ENCODE data around the gene CKAP5. TPM values are rescaled to one million over a fixed set of nuclear protein-coding genes. Genes with fewer than 3 reads are reported as not detected.

The CKAP5 gene
- total RNA-seq, 4 donors from 2014 or later, result 39.8 to 46.9 (median 43.4) TPM

DNA sequence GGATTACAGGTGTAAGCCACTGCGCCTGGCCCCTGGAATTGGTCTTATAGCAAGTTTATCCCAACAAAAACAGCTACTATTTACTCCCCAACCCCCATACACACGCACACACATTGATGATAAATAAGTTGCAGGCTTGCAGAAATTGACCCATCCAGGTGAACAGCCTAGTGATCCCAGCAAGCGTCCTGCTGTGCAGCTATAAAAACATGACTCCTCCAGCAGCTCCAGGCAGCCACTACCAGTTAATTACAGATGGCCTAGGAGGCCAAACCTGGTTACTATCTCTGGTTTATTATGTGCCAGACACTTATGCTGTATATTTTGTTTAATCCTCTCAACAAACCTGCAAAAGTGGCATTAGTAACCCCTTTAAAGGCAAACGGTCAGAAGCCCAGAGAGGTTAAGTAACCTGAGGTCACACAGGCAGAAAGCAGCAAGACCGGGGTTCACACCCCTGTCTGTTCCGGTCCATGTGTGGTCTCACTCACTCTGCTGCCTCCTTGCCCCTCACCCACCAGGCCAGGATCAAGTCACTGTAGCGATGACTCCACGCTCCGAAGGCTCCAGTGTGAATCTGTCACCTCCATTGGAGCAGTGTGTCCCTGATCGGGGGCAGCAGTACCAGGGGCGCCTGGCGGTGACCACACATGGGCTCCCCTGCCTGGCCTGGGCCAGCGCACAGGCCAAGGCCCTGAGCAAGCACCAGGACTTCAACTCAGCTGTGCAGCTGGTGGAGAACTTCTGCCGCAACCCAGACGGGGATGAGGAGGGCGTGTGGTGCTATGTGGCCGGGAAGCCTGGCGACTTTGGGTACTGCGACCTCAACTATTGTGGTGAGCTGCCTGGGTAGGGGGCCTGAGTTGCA, 120.5 kb downstream of the CKAP5 start:
- Histone ChIP-seq H3K4me3 (no peak overlapping the region), H3K36me3 (no peaks in the 10 kb centered on the region), H3K9me3 (no peaks in the 10 kb centered on the region), H3K27ac (no peak overlapping the region), H3K4me1 (no peaks in the 10 kb centered on the region), H3K27me3 (no peaks in the 10 kb centered on the region)
- no peak for TF ChIP-seq EP300 (IDR thresholded peaks at IDR 0.05)
- TF ChIP-seq POLR2AphosphoS5 (IDR thresholded peaks at IDR 0.05), result no peak
- ATAC-seq, result no peak
- 80 to 89% methylated on average over 3 of the region's 19 CpGs for WGBS, 2 donors (ENCODE audit: low coverage in 1 of 2)

DNA sequence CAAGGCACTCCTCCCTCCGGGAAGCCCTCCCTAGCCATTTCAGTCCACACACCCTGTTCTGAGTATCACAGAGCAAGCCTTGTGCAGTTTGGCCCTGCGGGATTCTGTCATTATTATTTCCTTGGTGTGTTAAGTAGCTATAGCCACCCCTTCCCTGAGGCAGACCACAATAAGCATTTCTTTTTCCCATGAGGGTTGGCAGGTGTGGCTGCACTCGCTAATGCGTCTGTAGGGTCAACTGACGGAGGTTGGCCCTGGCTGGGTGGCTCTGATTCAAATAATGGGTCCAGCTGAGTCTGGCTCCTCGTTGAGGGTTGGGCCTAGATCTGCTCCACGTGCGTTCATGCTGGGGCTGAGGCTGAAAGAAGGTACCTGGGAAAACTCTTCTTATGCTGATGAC, 122.0 kb downstream of the CKAP5 start:
- Histone ChIP-seq H3K27me3 (no peaks in the 10 kb centered on the region), H3K9me3 (no peaks in the 10 kb centered on the region), H3K36me3 (no peaks in the 10 kb centered on the region), H3K4me3 (no peak overlapping the region), H3K27ac (no peak overlapping the region), H3K4me1 (no peaks in the 10 kb centered on the region)
- no peak for ATAC-seq
- TF ChIP-seq EP300 (IDR thresholded peaks at IDR 0.05) (no peak), POLR2A (IDR thresholded peaks at IDR 0.05) (no peak), POLR2AphosphoS5 (IDR thresholded peaks at IDR 0.05) (no peak), CTCF (IDR thresholded peaks at IDR 0.05) (no peak)
- 40 to 48% methylated on average over 1 to 6 of the region's 8 CpGs for WGBS, 2 donors (ENCODE audit: low coverage in 1 of 2)

- H3K27ac ChIP-seq, result no peak overlapping the region
- no CpG with 5 or more reads among the region's 8 CpGs for WGBS, 2 donors (ENCODE audit: low coverage in 1 of 2)
- no peaks in the 10 kb centered on the region for H3K4me1 ChIP-seq
- no peaks in the 10 kb centered on the region for H3K9me3 ChIP-seq
- no peak for TF ChIP-seq EP300 (IDR thresholded peaks at IDR 0.05)
- TF ChIP-seq CTCF (IDR thresholded peaks at IDR 0.05), result no peak
- TF ChIP-seq POLR2AphosphoS5 (IDR thresholded peaks at IDR 0.05), result no peak
- no peak for TF ChIP-seq POLR2A (IDR thresholded peaks at IDR 0.05)
- no peaks in the 10 kb centered on the region for H3K36me3 ChIP-seq
- H3K4me3 ChIP-seq, result no peak overlapping the region
- no peak for ATAC-seq
- H3K27me3 ChIP-seq, result no peaks in the 10 kb centered on the region
Measured at GRCh38 chr11:46723359-46723680, 122.8 kb downstream of the CKAP5 start.

GRCh38 chr11:46722566-46723358, 123.3 kb downstream of the CKAP5 start:
- Histone ChIP-seq H3K36me3 (no peaks in the 10 kb centered on the region), H3K4me1 (no peaks in the 10 kb centered on the region), H3K4me3 (no peak overlapping the region), H3K27ac (no peak overlapping the region), H3K27me3 (no peaks in the 10 kb centered on the region), H3K9me3 (no peaks in the 10 kb centered on the region)
- 80 to 100% methylated on average over 1 to 6 of the region's 11 CpGs for WGBS, 2 donors (ENCODE audit: low coverage in 1 of 2)
- ATAC-seq, result no peak
- no peak for TF ChIP-seq POLR2A (IDR thresholded peaks at IDR 0.05)
- no peak for TF ChIP-seq EP300 (IDR thresholded peaks at IDR 0.05)
- TF ChIP-seq POLR2AphosphoS5 (IDR thresholded peaks at IDR 0.05), result no peak
- TF ChIP-seq CTCF (IDR thresholded peaks at IDR 0.05), result no peak

- Histone ChIP-seq H3K27ac (no peak overlapping the region), H3K9me3 (no peaks in the 10 kb centered on the region), H3K27me3 (no peaks in the 10 kb centered on the region), H3K36me3 (no peaks in the 10 kb centered on the region), H3K4me3 (no peak overlapping the region), H3K4me1 (no peaks in the 10 kb centered on the region)
- 62 to 71% methylated on average over 3 to 5 of the region's 6 CpGs for WGBS, 2 donors (ENCODE audit: low coverage in 1 of 2)
- no peak for ATAC-seq
- TF ChIP-seq POLR2A (IDR thresholded peaks at IDR 0.05), result no peak
- TF ChIP-seq CTCF (IDR thresholded peaks at IDR 0.05), result no peak
- TF ChIP-seq POLR2AphosphoS5 (IDR thresholded peaks at IDR 0.05), result no peak
- no peak for TF ChIP-seq EP300 (IDR thresholded peaks at IDR 0.05)
Measured at GRCh38 chr11:46721286-46721685, 124.8 kb downstream of the CKAP5 start.

Measured in gastroesophageal sphincter (tissue), 4 donors.